Lower lobe of right lung (tissue), 2 donors: ENCODE data around the gene ZNF747. TPM values are rescaled to one million over a fixed set of nuclear protein-coding genes. Genes with fewer than 3 reads are reported as not detected.

ENCODE experiments used
- ATAC-seq, 2 donors: fragments of 200-7000 bp; cut with Tn5 transposase; one replicate each; pipeline ENCODE4 v1.9.1; 2020 to 2022; ENCODE audit warnings: mild to moderate bottlenecking in 2 of 2, moderate library complexity in 2 of 2
- DNase-seq: peaks from one replicate; pipeline ENCODE4 v3.0.0-alpha.2; 2020
- H3K27ac ChIP-seq: fragments of 200-600 bp; one replicate; pipeline ENCODE4 v1.8.0; 2022
- H3K27me3 ChIP-seq: fragments of 200-600 bp; one replicate; pipeline ENCODE4 v1.8.0; 2022; ENCODE audit warnings: low read depth
- H3K36me3 ChIP-seq: fragments of 200-600 bp; one replicate; pipeline ENCODE4 v1.8.0; 2022; ENCODE audit warnings: mild to moderate bottlenecking
- H3K4me1 ChIP-seq: fragments of 200-600 bp; one replicate; pipeline ENCODE4 v1.8.0; 2022
- H3K4me3 ChIP-seq: fragments of 200-600 bp; one replicate; pipeline ENCODE4 v1.8.0; 2022; ENCODE audit warnings: mild to moderate bottlenecking
- H3K9me3 ChIP-seq: fragments of 200-600 bp; one replicate; pipeline ENCODE4 v1.8.0; 2022
- CTCF ChIP-seq: fragments of 200-600 bp; IDR thresholded peaks from one replicate; pipeline ENCODE4 v1.8.0; 2022; ENCODE audit warnings: antibody characterized with exemption, mild to moderate bottlenecking
- intact Hi-C: fragments of 100-400 bp; cut with DNase I; formaldehyde crosslinking; loops from one replicate; pipeline ENCODE4 v1.11.0; 2022
- total RNA-seq: library from RNA; stranded (reverse); fragmentation: NEBNext Ultra II Directional; extraction: Animal tissue kit (Norgen Biotek cat#: 25700); gene quantifications from one replicate; pipeline ENCODE4 v1.2.1, GENCODE V29; 2021
- donor health status: DM: no; HTN: yes; CAD: no; lungs with severe emphysema.

Gene ZNF747
- total RNA-seq, 1 donor from 2014 or later = 9.3 TPM

- Histone ChIP-seq H3K36me3 (peaks cover 26% of the 10 kb centered on the region), H3K27me3 (no peaks in the 10 kb centered on the region), H3K4me1 (peaks cover 23% of the 10 kb centered on the region), H3K9me3 (no peaks in the 10 kb centered on the region), H3K4me3 (peak overlapping the region; percentile 88), H3K27ac (peak overlapping the region; percentile 98)
- peak; percentile 96 for ATAC-seq
- peak; percentile 26 for TF ChIP-seq CTCF
- peak; percentile 99 for DNase-seq
- intact Hi-C loops = no loop called here
Measured at GRCh38 chr16:30526823-30527634, 7.6 kb downstream of the ZNF747 start.

- Histone ChIP-seq H3K4me1 (peaks cover 23% of the 10 kb centered on the region), H3K27me3 (no peaks in the 10 kb centered on the region), H3K4me3 (peak within 1 kb of the TSS; percentile 88), H3K27ac (peak within 1 kb of the TSS; percentile 98), H3K9me3 (no peaks in the 10 kb centered on the region), H3K36me3 (peaks cover 18% of the 10 kb centered on the region)
- intact Hi-C loops = no loop called here
- no peak for TF ChIP-seq CTCF
- DNase-seq = peak; percentile 64
- peak; percentile 57 to 65 for ATAC-seq
Measured at GRCh38 chr16:30526137-30526822, 8.4 kb downstream of the ZNF747 start, which contains the start of gene ZNF768. Gene ZNF768, minus strand, starts transcription at chr16:30526566. Its CDS starts 153 bp downstream, at chr16:30526413.

- DNase-seq = no peak
- no peak for ATAC-seq
- Histone ChIP-seq H3K27me3 (no peaks in the 10 kb centered on the region), H3K36me3 (peaks cover 15% of the 10 kb centered on the region), H3K9me3 (no peaks in the 10 kb centered on the region), H3K27ac (peak overlapping the region; percentile 98), H3K4me3 (peak overlapping the region; percentile 88), H3K4me1 (peaks cover 23% of the 10 kb centered on the region)
- intact Hi-C loops = no loop called here
- TF ChIP-seq CTCF = no peak
Measured at GRCh38 chr16:30525844-30526136, 8.9 kb downstream of the ZNF747 start.

GRCh38 chr16:30524575-30525568 lies 9.8 kb downstream of the ZNF747 start:
- no peaks in the 10 kb centered on the region for H3K9me3 ChIP-seq
- intact Hi-C loops = no loop called here
- H3K27ac ChIP-seq = no peak overlapping the region
- peaks cover 11% of the 10 kb centered on the region for H3K36me3 ChIP-seq
- H3K4me1 ChIP-seq = peaks cover 23% of the 10 kb centered on the region
- H3K4me3 ChIP-seq = no peak overlapping the region
- no peaks in the 10 kb centered on the region for H3K27me3 ChIP-seq
- no peak for ATAC-seq
- TF ChIP-seq CTCF = no peak
- DNase-seq = no peak
